Measurements from ENCODE around the gene MAP3K20. TPM values are rescaled to one million over a fixed set of nuclear protein-coding genes. Genes with fewer than 3 reads are reported as not detected.

Gene MAP3K20
- total RNA-seq, 1 experiment from 2014 or later = 15.2 TPM

DNA sequence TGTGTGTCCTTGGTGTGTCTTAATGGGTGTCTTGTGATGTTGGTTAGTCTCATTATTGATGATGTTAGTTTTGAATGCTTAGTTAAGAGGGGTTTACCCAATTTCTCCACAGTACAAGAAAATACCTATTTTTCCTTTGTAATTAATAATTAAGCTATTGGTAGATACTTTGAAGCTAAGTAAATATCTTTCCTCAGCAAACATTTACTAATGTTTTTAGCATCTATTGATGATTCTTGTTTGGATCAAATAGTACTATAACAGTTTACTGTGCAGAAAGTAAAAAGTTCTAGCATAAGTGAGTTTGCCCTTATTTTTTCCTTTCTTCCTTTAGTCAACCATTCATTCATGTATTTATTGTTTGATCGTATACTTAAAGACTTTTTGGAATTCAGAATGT lies 19.1 kb downstream of the MAP3K20 start (continued):
- TF ChIP-seq NFE2L1 (CRISPR knock-in tag; IDR thresholded peaks at IDR 0.05) (no peak), NR2C2 (CRISPR knock-in tag; IDR thresholded peaks at IDR 0.05) (no peak), FOXJ3 (CRISPR knock-in tag; IDR thresholded peaks at IDR 0.05; ENCODE audit: borderline replicate concordance) (no peak), GTF2I (CRISPR knock-in tag; conservative IDR thresholded peaks at IDR 0.05) (no peak), ZNF416 (CRISPR knock-in tag; IDR thresholded peaks at IDR 0.05) (no peak), OVOL2 (CRISPR knock-in tag; IDR thresholded peaks at IDR 0.05; ENCODE audit: borderline replicate concordance) (no peak)
- TF ChIP-seq, protein P1, sequence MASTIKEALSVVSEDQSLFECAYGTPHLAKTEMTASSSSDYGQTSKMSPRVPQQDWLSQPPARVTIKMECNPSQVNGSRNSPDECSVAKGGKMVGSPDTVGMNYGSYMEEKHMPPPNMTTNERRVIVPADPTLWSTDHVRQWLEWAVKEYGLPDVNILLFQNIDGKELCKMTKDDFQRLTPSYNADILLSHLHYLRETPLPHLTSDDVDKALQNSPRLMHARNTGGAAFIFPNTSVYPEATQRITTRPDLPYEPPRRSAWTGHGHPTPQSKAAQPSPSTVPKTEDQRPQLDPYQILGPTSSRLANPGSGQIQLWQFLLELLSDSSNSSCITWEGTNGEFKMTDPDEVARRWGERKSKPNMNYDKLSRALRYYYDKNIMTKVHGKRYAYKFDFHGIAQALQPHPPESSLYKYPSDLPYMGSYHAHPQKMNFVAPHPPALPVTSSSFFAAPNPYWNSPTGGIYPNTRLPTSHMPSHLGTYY (CRISPR knock-in tag; IDR thresholded peaks at IDR 0.05) = no peak
- TF ChIP-seq, protein P2, sequence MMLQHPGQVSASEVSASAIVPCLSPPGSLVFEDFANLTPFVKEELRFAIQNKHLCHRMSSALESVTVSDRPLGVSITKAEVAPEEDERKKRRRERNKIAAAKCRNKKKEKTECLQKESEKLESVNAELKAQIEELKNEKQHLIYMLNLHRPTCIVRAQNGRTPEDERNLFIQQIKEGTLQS (CRISPR knock-in tag; conservative IDR thresholded peaks at IDR 0.05) = no peak
- TF ChIP-seq, protein P3, sequence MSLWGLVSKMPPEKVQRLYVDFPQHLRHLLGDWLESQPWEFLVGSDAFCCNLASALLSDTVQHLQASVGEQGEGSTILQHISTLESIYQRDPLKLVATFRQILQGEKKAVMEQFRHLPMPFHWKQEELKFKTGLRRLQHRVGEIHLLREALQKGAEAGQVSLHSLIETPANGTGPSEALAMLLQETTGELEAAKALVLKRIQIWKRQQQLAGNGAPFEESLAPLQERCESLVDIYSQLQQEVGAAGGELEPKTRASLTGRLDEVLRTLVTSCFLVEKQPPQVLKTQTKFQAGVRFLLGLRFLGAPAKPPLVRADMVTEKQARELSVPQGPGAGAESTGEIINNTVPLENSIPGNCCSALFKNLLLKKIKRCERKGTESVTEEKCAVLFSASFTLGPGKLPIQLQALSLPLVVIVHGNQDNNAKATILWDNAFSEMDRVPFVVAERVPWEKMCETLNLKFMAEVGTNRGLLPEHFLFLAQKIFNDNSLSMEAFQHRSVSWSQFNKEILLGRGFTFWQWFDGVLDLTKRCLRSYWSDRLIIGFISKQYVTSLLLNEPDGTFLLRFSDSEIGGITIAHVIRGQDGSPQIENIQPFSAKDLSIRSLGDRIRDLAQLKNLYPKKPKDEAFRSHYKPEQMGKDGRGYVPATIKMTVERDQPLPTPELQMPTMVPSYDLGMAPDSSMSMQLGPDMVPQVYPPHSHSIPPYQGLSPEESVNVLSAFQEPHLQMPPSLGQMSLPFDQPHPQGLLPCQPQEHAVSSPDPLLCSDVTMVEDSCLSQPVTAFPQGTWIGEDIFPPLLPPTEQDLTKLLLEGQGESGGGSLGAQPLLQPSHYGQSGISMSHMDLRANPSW (CRISPR knock-in tag; conservative IDR thresholded peaks at IDR 0.05; ENCODE audit: low read depth) = no peak

DNA sequence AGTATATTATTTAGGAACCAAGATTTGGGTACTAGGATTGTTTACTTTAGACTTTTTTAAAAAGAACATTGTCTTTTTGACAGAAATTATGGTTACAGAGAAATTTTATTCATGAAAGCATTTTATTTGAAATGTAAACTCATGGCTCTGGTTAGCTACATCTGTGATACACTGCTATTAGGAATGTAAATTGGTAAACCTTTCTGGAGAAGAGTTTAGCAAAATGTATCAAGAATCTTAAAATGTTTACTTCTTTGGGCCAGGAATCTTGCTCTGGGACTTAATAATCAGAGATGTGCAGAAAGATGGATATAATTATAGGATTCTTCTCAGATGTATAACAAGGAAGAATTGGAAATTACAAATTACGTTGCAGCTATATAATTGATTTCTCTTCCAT lies 19.7 kb downstream of the MAP3K20 start:
- ChIA-PET CTCF (no interaction called here), POLR2A (no interaction called here)
- no peaks in the 10 kb centered on the region for H3K36me3 Mint-ChIP-seq
- H3K27ac Mint-ChIP-seq = no peak overlapping the region
- no peak for ATAC-seq
- TF ChIP-seq OVOL2 (CRISPR knock-in tag; IDR thresholded peaks at IDR 0.05; ENCODE audit: borderline replicate concordance) (no peak), GABPB1 (CRISPR knock-in tag; IDR thresholded peaks at IDR 0.05) (no peak), MYBL2 (CRISPR knock-in tag; IDR thresholded peaks at IDR 0.05) (no peak), TCF7 (CRISPR knock-in tag; IDR thresholded peaks at IDR 0.05; ENCODE audit: low read depth) (no peak), ELF4 (CRISPR knock-in tag; IDR thresholded peaks at IDR 0.05; ENCODE audit: low read depth) (no peak), FOXK1 (CRISPR knock-in tag; IDR thresholded peaks at IDR 0.05) (no peak), ZNF416 (CRISPR knock-in tag; IDR thresholded peaks at IDR 0.05) (no peak), ZBTB21 (CRISPR knock-in tag; IDR thresholded peaks at IDR 0.05; ENCODE audit: borderline replicate concordance) (no peak), ZNF219 (CRISPR knock-in tag; IDR thresholded peaks at IDR 0.05; ENCODE audit: borderline replicate concordance) (no peak)
- TF ChIP-seq, protein P4, sequence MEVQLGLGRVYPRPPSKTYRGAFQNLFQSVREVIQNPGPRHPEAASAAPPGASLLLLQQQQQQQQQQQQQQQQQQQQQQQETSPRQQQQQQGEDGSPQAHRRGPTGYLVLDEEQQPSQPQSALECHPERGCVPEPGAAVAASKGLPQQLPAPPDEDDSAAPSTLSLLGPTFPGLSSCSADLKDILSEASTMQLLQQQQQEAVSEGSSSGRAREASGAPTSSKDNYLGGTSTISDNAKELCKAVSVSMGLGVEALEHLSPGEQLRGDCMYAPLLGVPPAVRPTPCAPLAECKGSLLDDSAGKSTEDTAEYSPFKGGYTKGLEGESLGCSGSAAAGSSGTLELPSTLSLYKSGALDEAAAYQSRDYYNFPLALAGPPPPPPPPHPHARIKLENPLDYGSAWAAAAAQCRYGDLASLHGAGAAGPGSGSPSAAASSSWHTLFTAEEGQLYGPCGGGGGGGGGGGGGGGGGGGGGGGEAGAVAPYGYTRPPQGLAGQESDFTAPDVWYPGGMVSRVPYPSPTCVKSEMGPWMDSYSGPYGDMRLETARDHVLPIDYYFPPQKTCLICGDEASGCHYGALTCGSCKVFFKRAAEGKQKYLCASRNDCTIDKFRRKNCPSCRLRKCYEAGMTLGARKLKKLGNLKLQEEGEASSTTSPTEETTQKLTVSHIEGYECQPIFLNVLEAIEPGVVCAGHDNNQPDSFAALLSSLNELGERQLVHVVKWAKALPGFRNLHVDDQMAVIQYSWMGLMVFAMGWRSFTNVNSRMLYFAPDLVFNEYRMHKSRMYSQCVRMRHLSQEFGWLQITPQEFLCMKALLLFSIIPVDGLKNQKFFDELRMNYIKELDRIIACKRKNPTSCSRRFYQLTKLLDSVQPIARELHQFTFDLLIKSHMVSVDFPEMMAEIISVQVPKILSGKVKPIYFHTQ (CRISPR knock-in tag; IDR thresholded peaks at IDR 0.05) = no peak
- TF ChIP-seq, protein P5, sequence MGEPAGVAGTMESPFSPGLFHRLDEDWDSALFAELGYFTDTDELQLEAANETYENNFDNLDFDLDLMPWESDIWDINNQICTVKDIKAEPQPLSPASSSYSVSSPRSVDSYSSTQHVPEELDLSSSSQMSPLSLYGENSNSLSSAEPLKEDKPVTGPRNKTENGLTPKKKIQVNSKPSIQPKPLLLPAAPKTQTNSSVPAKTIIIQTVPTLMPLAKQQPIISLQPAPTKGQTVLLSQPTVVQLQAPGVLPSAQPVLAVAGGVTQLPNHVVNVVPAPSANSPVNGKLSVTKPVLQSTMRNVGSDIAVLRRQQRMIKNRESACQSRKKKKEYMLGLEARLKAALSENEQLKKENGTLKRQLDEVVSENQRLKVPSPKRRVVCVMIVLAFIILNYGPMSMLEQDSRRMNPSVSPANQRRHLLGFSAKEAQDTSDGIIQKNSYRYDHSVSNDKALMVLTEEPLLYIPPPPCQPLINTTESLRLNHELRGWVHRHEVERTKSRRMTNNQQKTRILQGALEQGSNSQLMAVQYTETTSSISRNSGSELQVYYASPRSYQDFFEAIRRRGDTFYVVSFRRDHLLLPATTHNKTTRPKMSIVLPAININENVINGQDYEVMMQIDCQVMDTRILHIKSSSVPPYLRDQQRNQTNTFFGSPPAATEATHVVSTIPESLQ (CRISPR knock-in tag; IDR thresholded peaks at IDR 0.05) = no peak
- TF ChIP-seq, protein P6, sequence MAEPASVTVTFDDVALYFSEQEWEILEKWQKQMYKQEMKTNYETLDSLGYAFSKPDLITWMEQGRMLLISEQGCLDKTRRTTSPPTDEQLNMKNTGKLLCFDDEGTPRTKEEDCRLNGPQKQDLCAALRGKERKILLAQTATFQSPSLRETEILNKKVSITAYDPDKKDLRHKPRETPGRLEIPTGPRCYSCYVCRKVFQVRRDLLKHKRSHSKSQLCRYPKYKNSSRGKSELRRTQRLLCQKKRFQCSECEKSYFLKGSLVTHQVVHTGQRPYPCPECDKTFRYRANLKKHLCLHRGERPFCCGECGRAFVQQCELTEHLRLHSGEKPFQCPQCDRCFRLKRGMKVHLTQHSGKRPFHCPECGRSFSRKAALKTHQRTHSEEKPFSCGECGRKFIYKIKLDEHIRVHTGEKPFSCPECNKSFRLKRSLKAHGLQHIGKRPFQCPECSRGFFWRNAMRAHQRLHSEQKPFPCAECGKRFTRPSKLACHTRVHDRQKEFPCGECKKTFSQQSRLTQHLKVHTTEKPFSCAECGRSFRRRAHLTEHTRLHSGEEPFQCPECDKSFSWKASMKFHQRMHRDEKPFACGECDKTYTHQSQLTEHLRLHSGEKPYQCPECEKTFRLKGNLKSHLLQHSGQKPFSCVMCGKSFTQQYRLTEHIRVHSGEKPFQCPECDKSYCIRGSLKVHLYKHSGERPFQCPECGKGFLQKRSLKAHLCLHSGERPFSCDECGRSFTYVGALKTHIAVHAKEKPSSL (CRISPR knock-in tag; conservative IDR thresholded peaks at IDR 0.05) = no peak
- TF ChIP-seq, protein P3 (CRISPR knock-in tag; conservative IDR thresholded peaks at IDR 0.05; ENCODE audit: low read depth) = no peak
- TF ChIP-seq, protein P7, sequence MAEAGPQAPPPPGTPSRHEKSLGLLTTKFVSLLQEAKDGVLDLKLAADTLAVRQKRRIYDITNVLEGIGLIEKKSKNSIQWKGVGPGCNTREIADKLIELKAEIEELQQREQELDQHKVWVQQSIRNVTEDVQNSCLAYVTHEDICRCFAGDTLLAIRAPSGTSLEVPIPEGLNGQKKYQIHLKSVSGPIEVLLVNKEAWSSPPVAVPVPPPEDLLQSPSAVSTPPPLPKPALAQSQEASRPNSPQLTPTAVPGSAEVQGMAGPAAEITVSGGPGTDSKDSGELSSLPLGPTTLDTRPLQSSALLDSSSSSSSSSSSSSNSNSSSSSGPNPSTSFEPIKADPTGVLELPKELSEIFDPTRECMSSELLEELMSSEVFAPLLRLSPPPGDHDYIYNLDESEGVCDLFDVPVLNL (CRISPR knock-in tag; IDR thresholded peaks at IDR 0.05; ENCODE audit: borderline replicate concordance, low read depth) = no peak
- no peaks in the 10 kb centered on the region for H3K27me3 Mint-ChIP-seq (ENCODE audit: low read depth)
- H3K4me1 Mint-ChIP-seq = peaks cover 14% of the 10 kb centered on the region
- H3K9me3 Mint-ChIP-seq = no peaks in the 10 kb centered on the region
- no peak overlapping the region for H3K4me3 Mint-ChIP-seq
- no peak for DNase-seq (ENCODE audit: low spot score)

Measured in WTC11 (cell line).